ENCODE data around the gene PGAM5.

Gene PGAM5

GRCh38 chr12:132665794-132666193 is 44.8 kb upstream of the PGAM5 start:
- H3K79me2 ChIP-seq (ENCODE audit: low read length) = no peaks in the 10 kb centered on the region
- no peaks in the 10 kb centered on the region for H3K9me3 ChIP-seq (replicated peaks; ENCODE audit: insufficient read depth, low read length)
- no peak overlapping the region for H3K27ac ChIP-seq (ENCODE audit: low read length)
- no peaks in the 10 kb centered on the region for H4K20me1 ChIP-seq (ENCODE audit: insufficient read depth, low read length)
- H3K4me2 ChIP-seq (ENCODE audit: low read depth, low read length) = no peak overlapping the region
- no peaks in the 10 kb centered on the region for H3F3A ChIP-seq (ENCODE audit: insufficient read depth, low read length)
- no peak overlapping the region for H3K9ac ChIP-seq (ENCODE audit: low read length)
- H2AFZ ChIP-seq (ENCODE audit: low read length) = no peak overlapping the region
- no peaks in the 10 kb centered on the region for H3K27me3 ChIP-seq (replicated peaks; ENCODE audit: insufficient read depth, low read length)
- TF ChIP-seq EZH2phosphoT487 (IDR thresholded peaks at IDR 0.05; ENCODE audit: low read length) (no peak), EZH2 (optimal IDR thresholded peaks at IDR 0.05; ENCODE audit: low read depth, low read length) (no peak), CTCF (IDR thresholded peaks at IDR 0.05; ENCODE audit: low read length) (no peak)
- H3K4me3 ChIP-seq (ENCODE audit: low read length) = no peak overlapping the region
- no peaks in the 10 kb centered on the region for H3K9me2 ChIP-seq (replicated peaks; ENCODE audit: insufficient read depth, low read length)
- DNase-seq = no peak
- no peaks in the 10 kb centered on the region for H3K36me3 ChIP-seq (replicated peaks; ENCODE audit: insufficient read depth, low read length)
- no peaks in the 10 kb centered on the region for H3K4me1 ChIP-seq (ENCODE audit: low read length)

- H3F3A ChIP-seq (ENCODE audit: insufficient read depth, low read length) = no peaks in the 10 kb centered on the region
- H3K27ac ChIP-seq (ENCODE audit: low read length) = no peak overlapping the region
- no peaks in the 10 kb centered on the region for H3K36me3 ChIP-seq (replicated peaks; ENCODE audit: insufficient read depth, low read length)
- no peak overlapping the region for H3K4me2 ChIP-seq (ENCODE audit: low read depth, low read length)
- no peaks in the 10 kb centered on the region for H3K9me2 ChIP-seq (replicated peaks; ENCODE audit: insufficient read depth, low read length)
- no peaks in the 10 kb centered on the region for H3K9me3 ChIP-seq (replicated peaks; ENCODE audit: insufficient read depth, low read length)
- no peaks in the 10 kb centered on the region for H3K79me2 ChIP-seq (ENCODE audit: low read length)
- H3K4me3 ChIP-seq (ENCODE audit: low read length) = no peak overlapping the region
- no peak overlapping the region for H3K9ac ChIP-seq (ENCODE audit: low read length)
- no peaks in the 10 kb centered on the region for H3K4me1 ChIP-seq (ENCODE audit: low read length)
- no peak overlapping the region for H2AFZ ChIP-seq (ENCODE audit: low read length)
- TF ChIP-seq CTCF (IDR thresholded peaks at IDR 0.05; ENCODE audit: low read length) (no peak), EZH2phosphoT487 (IDR thresholded peaks at IDR 0.05; ENCODE audit: low read length) (no peak), EZH2 (optimal IDR thresholded peaks at IDR 0.05; ENCODE audit: low read depth, low read length) (no peak)
- no peaks in the 10 kb centered on the region for H3K27me3 ChIP-seq (replicated peaks; ENCODE audit: insufficient read depth, low read length)
- no peak for DNase-seq
- H4K20me1 ChIP-seq (ENCODE audit: insufficient read depth, low read length) = no peaks in the 10 kb centered on the region
Observed at GRCh38 chr12:132668191-132669088, 42.2 kb upstream of the PGAM5 start.

DNA sequence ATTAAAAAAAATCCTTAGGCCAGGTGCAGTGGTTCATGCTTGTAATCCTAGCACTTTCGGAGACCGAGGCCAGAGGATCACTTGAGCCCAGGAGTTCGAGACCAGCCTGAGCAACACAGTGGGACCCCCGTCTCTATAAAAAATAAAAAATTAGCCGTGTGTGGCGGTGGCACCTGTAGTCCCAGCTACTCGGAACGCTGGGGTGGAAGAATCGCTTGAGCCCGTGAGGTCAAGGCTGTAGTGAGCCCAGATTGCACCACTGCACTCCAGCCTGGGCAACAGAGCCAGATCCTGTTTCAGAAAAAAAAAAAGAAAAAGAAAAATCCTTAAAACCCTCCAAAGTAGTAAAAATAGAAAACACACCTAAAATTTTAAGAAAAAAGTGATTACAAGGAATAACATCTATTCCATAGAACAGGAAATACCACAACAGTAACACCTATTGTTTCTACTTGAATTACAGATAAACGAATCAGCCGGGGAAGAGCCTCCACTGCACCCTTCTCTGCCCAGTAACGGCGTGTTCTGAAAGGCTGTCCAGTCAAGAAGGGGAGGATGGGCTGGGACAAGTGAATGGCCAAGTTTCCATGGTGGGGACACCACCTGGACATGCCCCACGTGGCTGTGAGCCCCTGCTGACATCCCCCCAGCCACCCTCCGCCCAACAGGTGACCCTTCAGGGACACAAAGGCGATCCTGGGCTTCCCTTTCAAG is 41.3 kb upstream of the PGAM5 start:
- no peaks in the 10 kb centered on the region for H3K79me2 ChIP-seq (ENCODE audit: low read length)
- H3K9ac ChIP-seq (ENCODE audit: low read length) = no peak overlapping the region
- H3K27me3 ChIP-seq (replicated peaks; ENCODE audit: insufficient read depth, low read length) = no peaks in the 10 kb centered on the region
- H4K20me1 ChIP-seq (ENCODE audit: insufficient read depth, low read length) = no peaks in the 10 kb centered on the region
- H3K4me1 ChIP-seq (ENCODE audit: low read length) = no peaks in the 10 kb centered on the region
- TF ChIP-seq EZH2phosphoT487 (IDR thresholded peaks at IDR 0.05; ENCODE audit: low read length) (no peak), EZH2 (optimal IDR thresholded peaks at IDR 0.05; ENCODE audit: low read depth, low read length) (no peak), CTCF (IDR thresholded peaks at IDR 0.05; ENCODE audit: low read length) (no peak)
- H3K4me3 ChIP-seq (ENCODE audit: low read length) = no peak overlapping the region
- no peaks in the 10 kb centered on the region for H3F3A ChIP-seq (ENCODE audit: insufficient read depth, low read length)
- no peaks in the 10 kb centered on the region for H3K36me3 ChIP-seq (replicated peaks; ENCODE audit: insufficient read depth, low read length)
- no peak for DNase-seq
- H3K27ac ChIP-seq (ENCODE audit: low read length) = no peak overlapping the region
- no peaks in the 10 kb centered on the region for H3K9me3 ChIP-seq (replicated peaks; ENCODE audit: insufficient read depth, low read length)
- H3K4me2 ChIP-seq (ENCODE audit: low read depth, low read length) = no peak overlapping the region
- H3K9me2 ChIP-seq (replicated peaks; ENCODE audit: insufficient read depth, low read length) = no peaks in the 10 kb centered on the region
- H2AFZ ChIP-seq (ENCODE audit: low read length) = no peak overlapping the region

Measured in MM.1S (cell line).